Measurements from ENCODE around the gene PFDN1.

DNA sequence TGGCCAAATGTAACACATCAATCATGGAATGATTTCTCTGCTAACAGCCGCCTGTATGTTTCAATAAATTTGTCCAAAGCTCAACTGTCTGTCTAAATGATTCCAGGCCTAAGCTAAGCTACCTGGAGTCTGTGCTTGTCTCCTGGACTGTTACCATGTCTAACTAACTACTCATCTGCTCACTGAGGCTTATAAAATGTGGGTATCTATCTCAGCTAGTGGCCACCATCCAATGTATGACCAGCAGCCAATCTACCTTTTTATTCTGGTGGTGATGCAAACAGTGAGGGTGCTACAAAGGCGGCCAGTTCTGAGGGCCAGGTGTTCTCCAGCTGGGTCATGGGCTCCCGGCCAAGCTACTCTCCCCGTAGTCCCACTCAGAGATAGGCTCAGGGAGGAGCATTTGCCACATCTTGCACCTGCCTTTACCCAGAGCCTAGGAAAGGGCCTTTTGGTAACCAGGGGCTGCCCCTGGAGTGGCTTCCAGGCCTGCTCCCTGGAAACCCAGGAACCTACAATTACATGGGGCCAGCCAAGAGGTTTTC is 59.1 kb downstream of the PFDN1 start:
- TF ChIP-seq, protein P1, sequence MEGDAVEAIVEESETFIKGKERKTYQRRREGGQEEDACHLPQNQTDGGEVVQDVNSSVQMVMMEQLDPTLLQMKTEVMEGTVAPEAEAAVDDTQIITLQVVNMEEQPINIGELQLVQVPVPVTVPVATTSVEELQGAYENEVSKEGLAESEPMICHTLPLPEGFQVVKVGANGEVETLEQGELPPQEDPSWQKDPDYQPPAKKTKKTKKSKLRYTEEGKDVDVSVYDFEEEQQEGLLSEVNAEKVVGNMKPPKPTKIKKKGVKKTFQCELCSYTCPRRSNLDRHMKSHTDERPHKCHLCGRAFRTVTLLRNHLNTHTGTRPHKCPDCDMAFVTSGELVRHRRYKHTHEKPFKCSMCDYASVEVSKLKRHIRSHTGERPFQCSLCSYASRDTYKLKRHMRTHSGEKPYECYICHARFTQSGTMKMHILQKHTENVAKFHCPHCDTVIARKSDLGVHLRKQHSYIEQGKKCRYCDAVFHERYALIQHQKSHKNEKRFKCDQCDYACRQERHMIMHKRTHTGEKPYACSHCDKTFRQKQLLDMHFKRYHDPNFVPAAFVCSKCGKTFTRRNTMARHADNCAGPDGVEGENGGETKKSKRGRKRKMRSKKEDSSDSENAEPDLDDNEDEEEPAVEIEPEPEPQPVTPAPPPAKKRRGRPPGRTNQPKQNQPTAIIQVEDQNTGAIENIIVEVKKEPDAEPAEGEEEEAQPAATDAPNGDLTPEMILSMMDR (IDR thresholded peaks at IDR 0.05) = no peak
- TF ChIP-seq POLR2AphosphoS5 (IDR thresholded peaks at IDR 0.05) = no peak
- TF ChIP-seq POLR2A (IDR thresholded peaks at IDR 0.05) = no peak
- TF ChIP-seq EP300 (IDR thresholded peaks at IDR 0.05) = no peak

Measured in suprapubic skin (tissue), 4 donors.